GM23338 (cell line): ENCODE measurements around the gene TRIM25. TPM values are rescaled to one million over a fixed set of nuclear protein-coding genes. Genes with fewer than 3 reads are reported as not detected.

ENCODE experiments used
- ATAC-seq: fragments of 200-7000 bp; cut with Tn5 transposase; 3 replicates; pipeline ENCODE4 v1.9.1; 2020
- DNase-seq: peaks from one replicate; pipeline ENCODE4 v3.0.0-alpha.2; 2015; ENCODE audit warnings: low spot score
- H2AFZ ChIP-seq: fragments of 200-600 bp; sonication (generic); 2 replicates; pipeline ENCODE4 v1.8.0; 2016; ENCODE audit warnings: antibody characterized with exemption, mild to moderate bottlenecking, moderate library complexity
- H3F3A ChIP-seq: fragments of 200-600 bp; sonication (generic); replicated peaks from 2 replicates; pipeline ENCODE4 v1.8.0; 2017; ENCODE audit warnings: antibody characterized with exemption, mixed run types, low read depth
- H3K27ac ChIP-seq: fragments of 200-600 bp; sonication (generic); 2 replicates; pipeline ENCODE4 v1.6.1; 2016; ENCODE audit warnings: low read depth
- H3K27me3 ChIP-seq: fragments of 200-600 bp; sonication (generic); 2 replicates; pipeline ENCODE4 v1.8.0; 2016; ENCODE audit warnings: mild to moderate bottlenecking, mixed run types, moderate library complexity; ENCODE audit not compliant: insufficient read depth
- H3K36me3 ChIP-seq: fragments of 200-600 bp; sonication (generic); 2 replicates; pipeline ENCODE4 v1.8.0; 2016; ENCODE audit warnings: mild to moderate bottlenecking; ENCODE audit not compliant: insufficient read depth
- H3K4me1 ChIP-seq: fragments of 200-600 bp; sonication (generic); 2 replicates; pipeline ENCODE4 v1.8.0; 2016; ENCODE audit warnings: mild to moderate bottlenecking, moderate library complexity; ENCODE audit not compliant: insufficient read depth
- H3K4me2 ChIP-seq: fragments of 200-600 bp; sonication (generic); 2 replicates; pipeline ENCODE4 v1.7.1; 2017; ENCODE audit warnings: mixed run types
- H3K4me3 ChIP-seq: fragments of 200-600 bp; sonication (generic); 2 replicates; pipeline ENCODE4 v1.6.1; 2016; ENCODE audit warnings: mixed run types
- H3K79me2 ChIP-seq: fragments of 200-600 bp; sonication (generic); replicated peaks from 2 replicates; pipeline ENCODE4 v1.8.0; 2017; ENCODE audit warnings: mild to moderate bottlenecking; ENCODE audit not compliant: insufficient read depth
- H3K9me2 ChIP-seq: fragments of 200-600 bp; sonication (generic); 2 replicates; pipeline ENCODE4 v1.8.0; 2017; ENCODE audit not compliant: insufficient read depth
- H4K20me1 ChIP-seq: fragments of 200-600 bp; sonication (generic); replicated peaks from 2 replicates; pipeline ENCODE4 v1.8.0; 2017; ENCODE audit warnings: mild to moderate bottlenecking; ENCODE audit not compliant: insufficient read depth
- H3K27ac Mint-ChIP-seq: 2 replicates; pipeline ENCODE4 v1.8.0; 2020; ENCODE audit warnings: inconsistent platforms, mild to moderate bottlenecking, moderate library complexity, mixed read lengths
- H3K27me3 Mint-ChIP-seq: 3 replicates; pipeline ENCODE4 v1.8.0; 2022; ENCODE audit warnings: low read depth, mild to moderate bottlenecking, moderate library complexity, mixed read lengths, inconsistent platforms; ENCODE audit not compliant: insufficient read depth, poor library complexity
- H3K36me3 Mint-ChIP-seq: 3 replicates; pipeline ENCODE4 v1.8.0; 2021; ENCODE audit warnings: low read depth, mild to moderate bottlenecking, inconsistent platforms, moderate library complexity, mixed read lengths
- H3K4me1 Mint-ChIP-seq: 3 replicates; pipeline ENCODE4 v1.8.0; 2020; ENCODE audit warnings: mild to moderate bottlenecking, inconsistent platforms, mixed read lengths
- H3K4me3 Mint-ChIP-seq: 3 replicates; pipeline ENCODE4 v1.8.0; 2021; ENCODE audit warnings: moderate library complexity, mild to moderate bottlenecking, inconsistent platforms, mixed read lengths
- H3K9me3 Mint-ChIP-seq: 3 replicates; pipeline ENCODE4 v1.8.0; 2020; ENCODE audit warnings: moderate library complexity, mild to moderate bottlenecking, inconsistent platforms, mixed read lengths
- EZH2phosphoT487 ChIP-seq: fragments of 200-600 bp; sonication (generic); IDR thresholded peaks from one replicate; pipeline ENCODE4 v1.8.1; 2018; ENCODE audit warnings: antibody characterized with exemption; ENCODE audit not compliant: unreplicated experiment
- STAT1 ChIP-seq: IDR thresholded peaks from one replicate; pipeline ENCODE4 v1.6.1; 2016; ENCODE audit warnings: antibody characterized with exemption; ENCODE audit not compliant: unreplicated experiment
- ZNF114 ChIP-seq: fragments of 250-450 bp; sonication (Bioruptor Pico); IDR thresholded peaks from 2 replicates; pipeline ENCODE4 v1.5.0; 2020; ENCODE audit warnings: mild to moderate bottlenecking, moderate library complexity
- ZNF331 ChIP-seq: fragments of 250-450 bp; sonication (Bioruptor Pico); IDR thresholded peaks from 2 replicates; pipeline ENCODE4 v1.5.0; 2020; ENCODE audit warnings: low read depth, mild to moderate bottlenecking, moderate library complexity
- polyA plus RNA-seq: library from polyadenylated mRNA; unstranded; fragments of >200 nt; fragmentation: Nextera tagmentation; extraction: Ambion mirVana; gene quantifications from 2 replicates; pipeline ENCODE4 v1.2.1, GENCODE V29; 2016
- total RNA-seq: library from RNA; depleted of rRNA; stranded (reverse); fragments of >200 nt; shearing (Covaris generic); gene quantifications from 2 replicates; pipeline ENCODE4 v1.2.3, GENCODE V29; 2014
- TF ChIP-seq, protein P1 (sequence below): IDR thresholded peaks from one replicate; pipeline ENCODE4 v1.6.1; 2018; ENCODE audit warnings: antibody characterized with exemption; ENCODE audit not compliant: unreplicated experiment
- TF ChIP-seq, protein P2 (sequence below): IDR thresholded peaks from 2 replicates; pipeline ENCODE4 v1.6.1; 2016; ENCODE audit warnings: antibody characterized with exemption
- TF ChIP-seq, protein P3 (sequence below): fragments of 250-450 bp; sonication (Bioruptor Pico); IDR thresholded peaks from 2 replicates; pipeline ENCODE4 v1.5.0; 2020; ENCODE audit warnings: mild to moderate bottlenecking, moderate library complexity
- TF ChIP-seq, protein P4 (sequence below), 2 experiments: fragments of 200-600 bp in 1 of 2; sonication (generic) in 1 of 2; conservative IDR thresholded peaks; 2 replicates each; pipeline versions ENCODE4 v1.5.1 to v1.6.1; 2016 to 2017; ENCODE audit warnings: antibody characterized with exemption in 2 of 2, low read depth in 2 of 2, mild to moderate bottlenecking in 2 of 2, moderate library complexity in 1 of 2

The TRIM25 gene
- total and polyA plus RNA-seq, 2 experiments from 2014 or later, result 19.6 to 36.2 TPM

DNA sequence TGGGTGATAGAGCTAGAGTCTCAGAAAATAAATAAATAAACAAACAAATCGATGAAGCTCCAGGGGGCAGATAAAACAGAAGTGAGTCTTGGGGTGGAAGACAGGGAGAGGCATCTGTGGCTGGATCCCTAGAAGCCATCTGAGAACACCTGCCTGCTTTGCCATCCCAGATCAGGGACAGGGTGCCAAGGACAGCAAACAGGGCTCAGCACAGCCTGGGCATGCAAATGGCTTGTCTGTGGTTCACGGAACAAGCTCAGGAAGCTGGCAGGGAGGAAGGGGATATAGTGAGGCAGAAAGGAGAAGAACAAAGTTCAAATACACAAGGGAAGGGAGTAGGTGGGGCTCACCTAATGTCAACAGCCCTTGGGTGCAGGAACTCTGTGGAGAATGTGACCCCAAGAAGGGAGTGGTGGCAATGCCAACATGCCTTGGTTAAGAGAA, 27.5 kb downstream of the TRIM25 start (continued):
- TF ChIP-seq, protein P1, sequence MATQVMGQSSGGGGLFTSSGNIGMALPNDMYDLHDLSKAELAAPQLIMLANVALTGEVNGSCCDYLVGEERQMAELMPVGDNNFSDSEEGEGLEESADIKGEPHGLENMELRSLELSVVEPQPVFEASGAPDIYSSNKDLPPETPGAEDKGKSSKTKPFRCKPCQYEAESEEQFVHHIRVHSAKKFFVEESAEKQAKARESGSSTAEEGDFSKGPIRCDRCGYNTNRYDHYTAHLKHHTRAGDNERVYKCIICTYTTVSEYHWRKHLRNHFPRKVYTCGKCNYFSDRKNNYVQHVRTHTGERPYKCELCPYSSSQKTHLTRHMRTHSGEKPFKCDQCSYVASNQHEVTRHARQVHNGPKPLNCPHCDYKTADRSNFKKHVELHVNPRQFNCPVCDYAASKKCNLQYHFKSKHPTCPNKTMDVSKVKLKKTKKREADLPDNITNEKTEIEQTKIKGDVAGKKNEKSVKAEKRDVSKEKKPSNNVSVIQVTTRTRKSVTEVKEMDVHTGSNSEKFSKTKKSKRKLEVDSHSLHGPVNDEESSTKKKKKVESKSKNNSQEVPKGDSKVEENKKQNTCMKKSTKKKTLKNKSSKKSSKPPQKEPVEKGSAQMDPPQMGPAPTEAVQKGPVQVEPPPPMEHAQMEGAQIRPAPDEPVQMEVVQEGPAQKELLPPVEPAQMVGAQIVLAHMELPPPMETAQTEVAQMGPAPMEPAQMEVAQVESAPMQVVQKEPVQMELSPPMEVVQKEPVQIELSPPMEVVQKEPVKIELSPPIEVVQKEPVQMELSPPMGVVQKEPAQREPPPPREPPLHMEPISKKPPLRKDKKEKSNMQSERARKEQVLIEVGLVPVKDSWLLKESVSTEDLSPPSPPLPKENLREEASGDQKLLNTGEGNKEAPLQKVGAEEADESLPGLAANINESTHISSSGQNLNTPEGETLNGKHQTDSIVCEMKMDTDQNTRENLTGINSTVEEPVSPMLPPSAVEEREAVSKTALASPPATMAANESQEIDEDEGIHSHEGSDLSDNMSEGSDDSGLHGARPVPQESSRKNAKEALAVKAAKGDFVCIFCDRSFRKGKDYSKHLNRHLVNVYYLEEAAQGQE, result no peak
- no peak for TF ChIP-seq ZNF331

DNA sequence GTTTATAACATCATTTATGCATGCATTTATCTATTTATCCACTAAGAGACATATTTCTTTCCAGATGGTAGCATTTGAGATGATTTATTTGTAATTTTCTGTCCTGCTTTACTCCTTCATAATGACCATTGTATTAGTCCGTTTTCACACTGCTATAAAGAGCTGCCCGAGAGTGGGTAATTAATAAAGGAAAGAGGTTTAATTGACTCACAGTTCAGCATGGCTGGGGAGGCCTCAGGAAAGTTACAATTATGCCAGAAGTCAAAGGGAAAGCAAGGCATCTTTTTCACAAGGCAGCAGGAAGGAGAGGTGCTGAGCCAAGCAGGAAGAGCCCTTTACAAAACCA, 28.6 kb downstream of the TRIM25 start:
- Histone ChIP-seq H3K4me1 (peaks cover 7% of the 10 kb centered on the region), H3K9me2 (no peaks in the 10 kb centered on the region), H4K20me1 (no peaks in the 10 kb centered on the region), H3K4me2 (no peak overlapping the region), H3K36me3 (peaks cover 11% of the 10 kb centered on the region; the same call in 1 of the 2 replicates), H3K27me3 (no peaks in the 10 kb centered on the region), H3K27ac (no peak overlapping the region), H3K79me2 (no peaks in the 10 kb centered on the region), H3K4me3 (no peak overlapping the region), H3F3A (no peaks in the 10 kb centered on the region), H2AFZ (no peak overlapping the region)
- Mint-ChIP-seq H3K36me3 (peaks cover 34% of the 10 kb centered on the region), H3K9me3 (peaks cover 29% of the 10 kb centered on the region), H3K27me3 (peaks cover 2% of the 10 kb centered on the region), H3K27ac (no peak overlapping the region), H3K4me3 (no peak overlapping the region), H3K4me1 (peaks cover 9% of the 10 kb centered on the region)
- no peak for ATAC-seq
- no peak for TF ChIP-seq ZNF331
- TF ChIP-seq ZNF114 (CRISPR knock-in tag), result no peak
- TF ChIP-seq EZH2phosphoT487, result no peak
- no peak for TF ChIP-seq STAT1
- TF ChIP-seq, protein P2, sequence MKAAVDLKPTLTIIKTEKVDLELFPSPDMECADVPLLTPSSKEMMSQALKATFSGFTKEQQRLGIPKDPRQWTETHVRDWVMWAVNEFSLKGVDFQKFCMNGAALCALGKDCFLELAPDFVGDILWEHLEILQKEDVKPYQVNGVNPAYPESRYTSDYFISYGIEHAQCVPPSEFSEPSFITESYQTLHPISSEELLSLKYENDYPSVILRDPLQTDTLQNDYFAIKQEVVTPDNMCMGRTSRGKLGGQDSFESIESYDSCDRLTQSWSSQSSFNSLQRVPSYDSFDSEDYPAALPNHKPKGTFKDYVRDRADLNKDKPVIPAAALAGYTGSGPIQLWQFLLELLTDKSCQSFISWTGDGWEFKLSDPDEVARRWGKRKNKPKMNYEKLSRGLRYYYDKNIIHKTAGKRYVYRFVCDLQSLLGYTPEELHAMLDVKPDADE, result no peak
- TF ChIP-seq, protein P3, sequence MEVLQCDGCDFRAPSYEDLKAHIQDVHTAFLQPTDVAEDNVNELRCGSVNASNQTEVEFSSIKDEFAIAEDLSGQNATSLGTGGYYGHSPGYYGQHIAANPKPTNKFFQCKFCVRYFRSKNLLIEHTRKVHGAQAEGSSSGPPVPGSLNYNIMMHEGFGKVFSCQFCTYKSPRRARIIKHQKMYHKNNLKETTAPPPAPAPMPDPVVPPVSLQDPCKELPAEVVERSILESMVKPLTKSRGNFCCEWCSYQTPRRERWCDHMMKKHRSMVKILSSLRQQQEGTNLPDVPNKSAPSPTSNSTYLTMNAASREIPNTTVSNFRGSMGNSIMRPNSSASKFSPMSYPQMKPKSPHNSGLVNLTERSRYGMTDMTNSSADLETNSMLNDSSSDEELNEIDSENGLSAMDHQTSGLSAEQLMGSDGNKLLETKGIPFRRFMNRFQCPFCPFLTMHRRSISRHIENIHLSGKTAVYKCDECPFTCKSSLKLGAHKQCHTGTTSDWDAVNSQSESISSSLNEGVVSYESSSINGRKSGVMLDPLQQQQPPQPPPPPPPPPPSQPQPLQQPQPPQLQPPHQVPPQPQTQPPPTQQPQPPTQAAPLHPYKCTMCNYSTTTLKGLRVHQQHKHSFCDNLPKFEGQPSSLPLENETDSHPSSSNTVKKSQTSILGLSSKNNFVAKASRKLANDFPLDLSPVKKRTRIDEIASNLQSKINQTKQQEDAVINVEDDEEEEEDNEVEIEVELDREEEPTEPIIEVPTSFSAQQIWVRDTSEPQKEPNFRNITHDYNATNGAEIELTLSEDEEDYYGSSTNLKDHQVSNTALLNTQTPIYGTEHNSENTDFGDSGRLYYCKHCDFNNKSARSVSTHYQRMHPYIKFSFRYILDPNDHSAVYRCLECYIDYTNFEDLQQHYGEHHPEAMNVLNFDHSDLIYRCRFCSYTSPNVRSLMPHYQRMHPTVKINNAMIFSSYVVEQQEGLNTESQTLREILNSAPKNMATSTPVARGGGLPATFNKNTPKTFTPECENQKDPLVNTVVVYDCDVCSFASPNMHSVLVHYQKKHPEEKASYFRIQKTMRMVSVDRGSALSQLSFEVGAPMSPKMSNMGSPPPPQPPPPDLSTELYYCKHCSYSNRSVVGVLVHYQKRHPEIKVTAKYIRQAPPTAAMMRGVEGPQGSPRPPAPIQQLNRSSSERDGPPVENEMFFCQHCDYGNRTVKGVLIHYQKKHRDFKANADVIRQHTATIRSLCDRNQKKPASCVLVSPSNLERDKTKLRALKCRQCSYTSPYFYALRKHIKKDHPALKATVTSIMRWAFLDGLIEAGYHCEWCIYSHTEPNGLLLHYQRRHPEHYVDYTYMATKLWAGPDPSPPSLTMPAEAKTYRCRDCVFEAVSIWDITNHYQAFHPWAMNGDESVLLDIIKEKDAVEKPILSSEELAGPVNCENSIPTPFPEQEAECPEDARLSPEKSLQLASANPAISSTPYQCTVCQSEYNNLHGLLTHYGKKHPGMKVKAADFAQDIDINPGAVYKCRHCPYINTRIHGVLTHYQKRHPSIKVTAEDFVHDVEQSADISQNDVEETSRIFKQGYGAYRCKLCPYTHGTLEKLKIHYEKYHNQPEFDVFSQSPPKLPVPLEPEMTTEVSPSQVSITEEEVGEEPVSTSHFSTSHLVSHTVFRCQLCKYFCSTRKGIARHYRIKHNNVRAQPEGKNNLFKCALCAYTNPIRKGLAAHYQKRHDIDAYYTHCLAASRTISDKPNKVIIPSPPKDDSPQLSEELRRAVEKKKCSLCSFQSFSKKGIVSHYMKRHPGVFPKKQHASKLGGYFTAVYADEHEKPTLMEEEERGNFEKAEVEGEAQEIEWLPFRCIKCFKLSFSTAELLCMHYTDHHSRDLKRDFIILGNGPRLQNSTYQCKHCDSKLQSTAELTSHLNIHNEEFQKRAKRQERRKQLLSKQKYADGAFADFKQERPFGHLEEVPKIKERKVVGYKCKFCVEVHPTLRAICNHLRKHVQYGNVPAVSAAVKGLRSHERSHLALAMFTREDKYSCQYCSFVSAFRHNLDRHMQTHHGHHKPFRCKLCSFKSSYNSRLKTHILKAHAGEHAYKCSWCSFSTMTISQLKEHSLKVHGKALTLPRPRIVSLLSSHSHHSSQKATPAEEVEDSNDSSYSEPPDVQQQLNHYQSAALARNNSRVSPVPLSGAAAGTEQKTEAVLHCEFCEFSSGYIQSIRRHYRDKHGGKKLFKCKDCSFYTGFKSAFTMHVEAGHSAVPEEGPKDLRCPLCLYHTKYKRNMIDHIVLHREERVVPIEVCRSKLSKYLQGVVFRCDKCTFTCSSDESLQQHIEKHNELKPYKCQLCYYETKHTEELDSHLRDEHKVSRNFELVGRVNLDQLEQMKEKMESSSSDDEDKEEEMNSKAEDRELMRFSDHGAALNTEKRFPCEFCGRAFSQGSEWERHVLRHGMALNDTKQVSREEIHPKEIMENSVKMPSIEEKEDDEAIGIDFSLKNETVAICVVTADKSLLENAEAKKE (CRISPR knock-in tag), result no peak
- TF ChIP-seq, protein P4, sequence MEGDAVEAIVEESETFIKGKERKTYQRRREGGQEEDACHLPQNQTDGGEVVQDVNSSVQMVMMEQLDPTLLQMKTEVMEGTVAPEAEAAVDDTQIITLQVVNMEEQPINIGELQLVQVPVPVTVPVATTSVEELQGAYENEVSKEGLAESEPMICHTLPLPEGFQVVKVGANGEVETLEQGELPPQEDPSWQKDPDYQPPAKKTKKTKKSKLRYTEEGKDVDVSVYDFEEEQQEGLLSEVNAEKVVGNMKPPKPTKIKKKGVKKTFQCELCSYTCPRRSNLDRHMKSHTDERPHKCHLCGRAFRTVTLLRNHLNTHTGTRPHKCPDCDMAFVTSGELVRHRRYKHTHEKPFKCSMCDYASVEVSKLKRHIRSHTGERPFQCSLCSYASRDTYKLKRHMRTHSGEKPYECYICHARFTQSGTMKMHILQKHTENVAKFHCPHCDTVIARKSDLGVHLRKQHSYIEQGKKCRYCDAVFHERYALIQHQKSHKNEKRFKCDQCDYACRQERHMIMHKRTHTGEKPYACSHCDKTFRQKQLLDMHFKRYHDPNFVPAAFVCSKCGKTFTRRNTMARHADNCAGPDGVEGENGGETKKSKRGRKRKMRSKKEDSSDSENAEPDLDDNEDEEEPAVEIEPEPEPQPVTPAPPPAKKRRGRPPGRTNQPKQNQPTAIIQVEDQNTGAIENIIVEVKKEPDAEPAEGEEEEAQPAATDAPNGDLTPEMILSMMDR (conservative IDR thresholded peaks at IDR 0.05; ENCODE audit: low read depth in 2 of 2), result no peak
- DNase-seq, result no peak
